Heart left ventricle (tissue), 16 donors: Measurements from ENCODE around the gene ABL1. TPM values are rescaled to one million over a fixed set of nuclear protein-coding genes. Genes with fewer than 3 reads are reported as not detected.

ENCODE experiments used
- ATAC-seq, 4 donors: fragments of 200-7000 bp; cut with Tn5 transposase; one replicate each; pipeline ENCODE4 v1.9.1; 2020 to 2022; ENCODE audit warnings: moderate library complexity in 4 of 4, mild to moderate bottlenecking in 3 of 4, moderate number of reproducible peaks in 1 of 4
- DNase-seq, 5 donors: peaks; one replicate each; pipeline ENCODE4 v3.0.0-alpha.2; 2020
- H3K27ac ChIP-seq, 12 donors: fragments of 200-600 bp; sonication (generic) in 4 of 12; one replicate each; pipeline versions ENCODE4 v1.5.0 to v1.8.0; 2016 to 2022; ENCODE audit warnings: mild to moderate bottlenecking in 2 of 12
- H3K27me3 ChIP-seq, 9 donors: fragments of 200-600 bp; sonication (generic) in 2 of 9; one replicate each; pipeline versions ENCODE4 v1.5.1 to v1.8.0; 2016 to 2022; ENCODE audit warnings: mild to moderate bottlenecking in 3 of 9
- H3K36me3 ChIP-seq, 9 donors: fragments of 200-600 bp; sonication (generic) in 2 of 9; one replicate each; pipeline versions ENCODE4 v1.5.0 to v1.8.0; 2018 to 2022; ENCODE audit warnings: mild to moderate bottlenecking in 2 of 9
- H3K4me1 ChIP-seq, 12 donors: fragments of 200-600 bp; sonication (generic) in 4 of 12; one replicate each; pipeline versions ENCODE4 v1.5.0 to v1.8.0; 2016 to 2022; ENCODE audit warnings: mild to moderate bottlenecking in 3 of 12
- H3K4me3 ChIP-seq, 12 donors: fragments of 200-600 bp; sonication (generic) in 4 of 12; one replicate each; pipeline versions ENCODE4 v1.5.0 to v1.8.0; 2017 to 2022; ENCODE audit warnings: mild to moderate bottlenecking in 9 of 12, moderate library complexity in 4 of 12
- H3K9me3 ChIP-seq, 12 donors: fragments of 200-600 bp; sonication (generic) in 4 of 12; one replicate each; pipeline versions ENCODE4 v1.5.0 to v1.8.0; 2016 to 2022; ENCODE audit warnings: mild to moderate bottlenecking in 1 of 12
- CTCF ChIP-seq, 12 donors: fragments of 200-600 bp; sonication (generic) in 4 of 12; IDR thresholded peaks; one replicate each; pipeline versions ENCODE4 v1.5.0 to v1.8.0; 2018 to 2022; ENCODE audit warnings: antibody characterized with exemption in 12 of 12, mild to moderate bottlenecking in 5 of 12
- POLR2A ChIP-seq, 2 donors: fragments of 450-650 bp; IDR thresholded peaks; one replicate each; pipeline ENCODE4 v1.6.1; 2017; ENCODE audit warnings: antibody characterized with exemption in 2 of 2, mild to moderate bottlenecking in 2 of 2, moderate library complexity in 2 of 2
- WGBS, 4 donors: extraction: QIAGEN DNeasy Blood & Tissue Kit in 2 of 4; methylation state at CpG; one replicate each; pipeline versions ENCODE4 v1.1.5 to v1.1.7; 2013 to 2018; 5-methylcytosine and 5-hydroxymethylcytosine counted together
- intact Hi-C, 10 donors: fragments of 100-400 bp; cut with DNase I; formaldehyde crosslinking; loops; one replicate each; pipeline versions ENCODE4 v1.11.1 to v1.14.2; 2022
- polyA plus RNA-seq, 2 donors: library from polyadenylated mRNA; stranded (reverse); fragments of 200-250 nt; gene quantifications; one replicate each; pipeline ENCODE4 v1.2.3, GENCODE V29; 2013
- total RNA-seq, 9 donors: library from RNA; depleted of rRNA in 2 of 9; stranded (reverse); fragments of >200 nt in 2 of 9; fragmentation: NEBNext Ultra II Directional in 3 of 9; extraction: Animal tissue kit (Norgen Biotek cat#: 25700) in 3 of 9; gene quantifications; one replicate each; pipeline versions ENCODE4 v1.1.0 to v1.2.4, GENCODE V29; 2016 to 2023
- donor health status: ischemic (EF 13 %, LVEDD 7.1; RV severe dilation, severe dysfunction).
- donor health status: healthy with polysubstance abuse.
- donor health status: DM: no; HTN: yes; CAD: no.
- donor health status: DM: no; HTN: no; CAD: no.
- donor health status: ischemic (EF 25% LVEDD 6.9; RV normal size, moderate dysfunction).
- donor health status: ischemic (EF 25% LVEDD 5.7; RV mildly dilated, moderate dysfunction).
- donor health status: healthy.
- donor health status: DM: yes; HTN: yes; CAD: no.
- donor health status: ischemic (EF 35%, LVEDD 5.7; RV mildly dilated, moderate dysfunction).
- donor health status: nonischemic (EF 11% LVEDD 7.7; RV severe dilation, severe dysfunction).
- donor health status: DM: yes; HTN: yes; CAD: no.
- donor health status: PGD.
- donor health status: ischemic (EF 29% LVEDD 5.4; RV normal size, mild dysfunction).
- donor health status: nonischemic (EF 23%, LVEDD 6.1; RV moderate dilation, normal function).

Gene ABL1
- total and polyA plus RNA-seq, 11 donors, result 13.2 to 49.8 (median 33.8) TPM

DNA sequence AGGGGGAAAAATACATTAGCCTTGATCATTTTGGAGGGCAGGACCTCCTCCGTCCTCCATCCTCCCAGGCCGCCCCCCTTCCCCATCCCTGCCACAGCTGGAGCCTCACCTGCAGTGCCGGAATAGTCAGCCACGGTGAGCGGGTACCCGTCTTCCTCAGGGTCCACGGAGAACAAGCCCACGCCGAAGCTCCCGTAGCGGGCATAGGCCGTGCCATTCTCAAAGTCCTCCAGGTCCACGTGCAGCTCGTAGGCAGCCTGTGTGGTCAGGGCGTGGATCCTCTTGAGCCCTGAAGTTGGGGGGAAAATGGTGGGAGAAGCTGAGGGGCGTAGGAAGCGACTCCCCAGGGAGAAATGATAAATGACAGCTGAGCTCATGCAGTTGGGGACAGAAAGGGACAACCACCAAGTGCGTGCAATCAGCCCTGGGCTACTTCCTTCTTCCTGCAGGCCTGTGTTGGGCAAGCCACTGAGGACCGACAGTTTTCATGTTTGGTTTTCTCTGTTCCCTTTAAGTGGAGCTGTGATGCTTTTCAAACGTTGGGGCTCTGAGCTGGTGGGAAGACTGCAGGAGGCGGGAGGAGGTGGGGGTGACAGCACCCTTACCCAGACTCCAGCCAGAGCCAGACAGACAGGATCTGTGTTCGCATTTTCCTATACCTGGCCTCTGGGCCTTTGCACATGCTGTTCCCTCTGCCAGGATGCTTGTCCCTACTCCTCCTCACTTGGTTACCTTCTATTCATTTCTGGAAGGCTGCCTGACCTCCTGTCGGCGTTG is 70.3 kb downstream of the ABL1 start:
- Histone ChIP-seq H3K36me3 (no peaks in the 10 kb centered on the region), H3K4me1 (no peaks in the 10 kb centered on the region), H3K27me3 (peaks cover 0 to 32% (median 0%) of the 10 kb centered on the region in 9 donors), H3K4me3 (no peak overlapping the region), H3K27ac (no peak overlapping the region), H3K9me3 (no peaks in the 10 kb centered on the region)
- no peak for ATAC-seq
- TF ChIP-seq CTCF (IDR thresholded peaks at IDR 0.05), result no peak
- TF ChIP-seq POLR2A (IDR thresholded peaks at IDR 0.05), result no peak
- no peak for DNase-seq
- 88 to 92% (median 90%) methylated on average over 24 of the region's 24 CpGs for WGBS, 4 donors
- intact Hi-C loops, result no loop called here

DNA sequence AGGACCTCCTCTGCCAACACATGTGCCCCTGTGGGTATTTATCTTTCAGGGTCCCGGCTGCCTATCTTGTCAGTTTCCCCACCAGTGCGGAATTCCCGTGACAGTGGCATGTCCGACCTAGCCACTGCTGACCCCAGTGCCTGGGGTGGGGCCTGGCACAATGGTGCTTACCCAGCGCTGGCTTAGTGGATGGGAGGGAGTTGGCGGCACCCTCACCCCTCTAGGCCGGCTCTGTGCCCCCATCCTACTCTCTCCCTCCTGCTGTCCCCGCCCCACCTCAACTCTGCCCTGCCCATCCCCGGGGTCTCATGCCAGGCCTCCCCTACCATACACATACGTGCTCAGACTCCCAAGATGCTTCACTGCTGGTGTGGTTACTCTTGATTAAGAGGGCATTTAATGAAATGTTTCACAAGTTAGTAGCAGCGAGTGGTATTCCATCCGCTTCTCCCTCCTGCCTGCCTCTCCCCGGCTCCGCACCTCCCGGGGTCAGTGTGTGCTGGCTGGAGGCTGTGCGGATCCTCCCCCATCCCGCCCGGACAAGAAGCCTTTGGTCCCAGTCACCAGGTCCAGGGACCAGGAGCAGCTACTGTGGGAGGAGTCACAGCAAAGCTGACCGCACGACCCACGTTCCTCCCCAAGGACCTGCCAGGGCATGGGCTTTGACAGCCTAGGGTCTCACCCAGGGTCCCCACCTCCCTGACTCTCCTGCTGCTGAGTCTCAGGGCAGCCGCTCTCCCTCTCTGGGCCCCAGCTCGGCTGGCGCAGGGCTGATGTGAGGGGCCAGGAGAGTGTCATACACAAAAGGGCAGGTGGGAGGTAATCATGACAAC is 71.1 kb downstream of the ABL1 start:
- no peak for TF ChIP-seq POLR2A (IDR thresholded peaks at IDR 0.05)
- no peak for TF ChIP-seq CTCF (IDR thresholded peaks at IDR 0.05)
- H3K9me3 ChIP-seq, result no peaks in the 10 kb centered on the region
- ATAC-seq (no peak), DNase-seq (no peak)
- no peaks in the 10 kb centered on the region for H3K36me3 ChIP-seq
- no peaks in the 10 kb centered on the region for H3K4me1 ChIP-seq
- no peak overlapping the region for H3K4me3 ChIP-seq
- peaks cover 0 to 32% (median 0%) of the 10 kb centered on the region in 9 donors for H3K27me3 ChIP-seq
- WGBS, 4 donors, result 75 to 82% (median 79%) methylated on average over 21 to 24 of the region's 24 CpGs
- intact Hi-C loops, result no loop called here
- H3K27ac ChIP-seq, result no peak overlapping the region

DNA sequence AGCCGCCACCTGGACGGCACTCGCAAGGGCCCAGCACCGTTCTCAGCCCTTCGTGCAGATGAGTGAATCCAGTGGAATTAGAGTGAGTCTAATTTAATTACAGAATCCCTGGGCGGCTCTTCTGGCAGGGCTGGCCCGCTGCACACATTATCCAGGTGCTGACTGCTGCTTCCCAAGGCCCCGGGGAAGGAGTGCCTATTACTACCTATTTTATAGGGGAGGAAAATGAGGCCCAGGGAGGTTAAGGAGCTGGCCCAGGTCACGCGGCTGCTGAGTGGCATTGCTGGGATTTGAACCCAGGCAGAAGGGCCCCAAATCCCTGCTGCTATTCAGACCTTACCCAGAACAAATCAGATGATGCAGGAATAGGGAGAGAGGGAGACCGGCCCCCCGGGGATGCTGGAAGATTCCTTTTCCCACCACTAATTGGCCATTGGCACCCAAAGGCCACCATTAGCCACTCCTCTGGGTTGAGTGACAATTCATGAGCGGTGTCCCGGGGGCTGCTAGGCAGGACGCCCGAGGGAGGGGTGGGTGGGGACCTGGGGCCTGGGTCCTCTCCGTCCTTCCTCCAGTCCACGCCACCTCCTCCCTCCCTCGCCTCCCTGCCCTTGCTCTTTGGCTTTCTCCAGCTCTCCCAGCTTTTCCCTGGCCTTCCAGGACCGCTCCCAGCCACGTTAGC is 71.8 kb downstream of the ABL1 start:
- no peak for ATAC-seq
- no peak for TF ChIP-seq POLR2A (IDR thresholded peaks at IDR 0.05)
- TF ChIP-seq CTCF (IDR thresholded peaks at IDR 0.05), result no peak
- intact Hi-C loops, result no loop called here
- DNase-seq, result no peak
- 75 to 84% (median 81%) methylated on average over 14 to 21 of the region's 21 CpGs for WGBS, 4 donors
- Histone ChIP-seq H3K9me3 (no peaks in the 10 kb centered on the region), H3K27me3 (peaks cover 0 to 26% (median 0%) of the 10 kb centered on the region in 9 donors), H3K4me1 (no peaks in the 10 kb centered on the region), H3K4me3 (no peak overlapping the region), H3K27ac (no peak overlapping the region), H3K36me3 (no peaks in the 10 kb centered on the region)
